Glutamatergic neuron (in vitro differentiated cells): ENCODE data around the gene ALG14. TPM values are rescaled to one million over a fixed set of nuclear protein-coding genes. Genes with fewer than 3 reads are reported as not detected.
A peak's percentile ranks its signal among the peaks of the same experiment; 100 is the strongest.

Experiments used
- DNase-seq: peaks from one replicate; pipeline ENCODE4 v3.0.0; 2022
- H3K27ac Mint-ChIP-seq: one replicate; pipeline ENCODE4 v1.8.0; 2020; ENCODE audit warnings: mild to moderate bottlenecking, mixed read lengths, inconsistent platforms; ENCODE audit not compliant: unreplicated experiment
- H3K27me3 Mint-ChIP-seq: one replicate; pipeline ENCODE4 v1.8.0; 2020; ENCODE audit warnings: mild to moderate bottlenecking, moderate library complexity, mixed read lengths, inconsistent platforms; ENCODE audit not compliant: unreplicated experiment
- H3K36me3 Mint-ChIP-seq: one replicate; pipeline ENCODE4 v1.8.0; 2020; ENCODE audit warnings: mild to moderate bottlenecking, mixed read lengths, inconsistent platforms; ENCODE audit not compliant: unreplicated experiment
- H3K4me1 Mint-ChIP-seq: one replicate; pipeline ENCODE4 v1.8.0; 2020; ENCODE audit warnings: mild to moderate bottlenecking, low read depth, mixed read lengths, inconsistent platforms; ENCODE audit not compliant: unreplicated experiment
- H3K4me3 Mint-ChIP-seq: one replicate; pipeline ENCODE4 v1.8.0; 2020; ENCODE audit warnings: mild to moderate bottlenecking, mixed read lengths, inconsistent platforms; ENCODE audit not compliant: unreplicated experiment
- H3K9me3 Mint-ChIP-seq: one replicate; pipeline ENCODE4 v1.8.0; 2020; ENCODE audit warnings: mild to moderate bottlenecking, moderate library complexity, mixed read lengths, inconsistent platforms; ENCODE audit not compliant: unreplicated experiment
- total RNA-seq: library from RNA; stranded (reverse); fragmentation: NEBNext Ultra II Directional; extraction: Animal tissue kit (Norgen Biotek cat#: 25700); gene quantifications from one replicate; pipeline ENCODE4 v1.2.1, GENCODE V29; 2021; ENCODE audit not compliant: unreplicated experiment
- TF ChIP-seq, protein P1 (sequence below): fragments of 200-600 bp; sonication (generic); IDR thresholded peaks from one replicate; pipeline ENCODE4 v1.5.0; 2021; ENCODE audit not compliant: partially characterized antibody, unreplicated experiment

ALG14 gene
- total RNA-seq, 1 donor from 2014 or later = 4.7 TPM

DNA sequence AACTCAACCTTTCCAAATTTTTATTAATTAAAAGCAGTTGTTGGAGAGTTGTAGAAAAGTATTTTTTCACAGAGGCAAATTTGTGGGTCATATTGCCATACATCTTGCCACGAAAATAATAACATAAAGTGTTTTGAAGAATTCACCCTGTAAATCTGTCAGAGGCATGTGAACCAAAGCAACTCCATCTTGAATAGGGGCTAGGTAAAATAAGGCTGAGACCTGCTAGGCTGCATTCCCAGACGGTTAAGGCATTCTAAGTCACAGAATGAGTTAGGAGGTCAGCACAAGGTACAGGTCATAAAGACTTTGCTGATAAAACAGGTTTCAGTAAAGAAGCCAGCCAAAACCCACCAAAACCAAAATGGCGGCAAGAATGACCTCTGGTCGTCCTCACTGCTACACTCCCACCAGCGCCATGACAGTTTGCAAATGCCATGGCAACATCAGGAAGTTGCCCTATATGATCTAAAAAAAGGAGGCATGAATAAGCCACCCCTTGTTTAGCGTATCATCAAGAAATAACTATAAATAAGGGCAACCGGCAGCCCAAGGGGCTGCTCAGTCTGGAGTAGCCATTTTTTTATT lies 141.4 kb downstream of the ALG14 start:
- Mint-ChIP-seq H3K4me1 (peaks cover 11% of the 10 kb centered on the region), H3K4me3 (no peak overlapping the region), H3K9me3 (peaks cover 7% of the 10 kb centered on the region), H3K27ac (no peak overlapping the region), H3K36me3 (no peaks in the 10 kb centered on the region), H3K27me3 (peaks cover 9% of the 10 kb centered on the region)
- DNase-seq = no peak
- TF ChIP-seq, protein P1, sequence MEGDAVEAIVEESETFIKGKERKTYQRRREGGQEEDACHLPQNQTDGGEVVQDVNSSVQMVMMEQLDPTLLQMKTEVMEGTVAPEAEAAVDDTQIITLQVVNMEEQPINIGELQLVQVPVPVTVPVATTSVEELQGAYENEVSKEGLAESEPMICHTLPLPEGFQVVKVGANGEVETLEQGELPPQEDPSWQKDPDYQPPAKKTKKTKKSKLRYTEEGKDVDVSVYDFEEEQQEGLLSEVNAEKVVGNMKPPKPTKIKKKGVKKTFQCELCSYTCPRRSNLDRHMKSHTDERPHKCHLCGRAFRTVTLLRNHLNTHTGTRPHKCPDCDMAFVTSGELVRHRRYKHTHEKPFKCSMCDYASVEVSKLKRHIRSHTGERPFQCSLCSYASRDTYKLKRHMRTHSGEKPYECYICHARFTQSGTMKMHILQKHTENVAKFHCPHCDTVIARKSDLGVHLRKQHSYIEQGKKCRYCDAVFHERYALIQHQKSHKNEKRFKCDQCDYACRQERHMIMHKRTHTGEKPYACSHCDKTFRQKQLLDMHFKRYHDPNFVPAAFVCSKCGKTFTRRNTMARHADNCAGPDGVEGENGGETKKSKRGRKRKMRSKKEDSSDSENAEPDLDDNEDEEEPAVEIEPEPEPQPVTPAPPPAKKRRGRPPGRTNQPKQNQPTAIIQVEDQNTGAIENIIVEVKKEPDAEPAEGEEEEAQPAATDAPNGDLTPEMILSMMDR = no peak

- DNase-seq = no peak
- TF ChIP-seq, protein P1 = no peak
- H3K4me1 Mint-ChIP-seq = peaks cover 9% of the 10 kb centered on the region
- H3K9me3 Mint-ChIP-seq = peaks cover 18% of the 10 kb centered on the region
- peaks cover 16% of the 10 kb centered on the region for H3K27me3 Mint-ChIP-seq
- H3K36me3 Mint-ChIP-seq = no peaks in the 10 kb centered on the region
- peak overlapping the region; percentile 57 for H3K4me3 Mint-ChIP-seq
- H3K27ac Mint-ChIP-seq = no peak overlapping the region
These were observed 143.2 kb downstream of the ALG14 start for GRCh38 chr1:94929351-94930217.

GRCh38 chr1:94928293-94928939 lies 144.3 kb downstream of the ALG14 start:
- Mint-ChIP-seq H3K36me3 (no peaks in the 10 kb centered on the region), H3K9me3 (peaks cover 21% of the 10 kb centered on the region), H3K4me1 (peaks cover 14% of the 10 kb centered on the region), H3K4me3 (peak overlapping the region; percentile 98), H3K27me3 (peaks cover 16% of the 10 kb centered on the region), H3K27ac (peak overlapping the region; percentile 94)
- no peak for DNase-seq
- TF ChIP-seq, protein P1 = no peak

- Mint-ChIP-seq H3K9me3 (peaks cover 21% of the 10 kb centered on the region), H3K4me1 (peaks cover 20% of the 10 kb centered on the region), H3K27me3 (peaks cover 16% of the 10 kb centered on the region), H3K27ac (peak overlapping the region; percentile 94), H3K36me3 (no peaks in the 10 kb centered on the region), H3K4me3 (peak overlapping the region; percentile 98)
- no peak for DNase-seq
- TF ChIP-seq, protein P1 = no peak
These were observed 145.2 kb downstream of the ALG14 start for GRCh38 chr1:94927405-94928175.
